GM13976 (cell line): ENCODE results near the gene H2BK1.
A peak's percentile ranks its signal among the peaks of the same experiment; 100 is the strongest.

Experiments
- DNase-seq: peaks from one replicate; pipeline ENCODE4 v3.0.0; 2012; ENCODE audit warnings: low spot score
- in situ Hi-C: fragments of 300-500 bp; cut with MboI; formaldehyde crosslinking; loops from one replicate; pipeline ENCODE4 v1.12.0; 2022; ENCODE audit warnings: low sequenced_read_pairs, mixed read lengths, inconsistent platforms; ENCODE audit not compliant: unreplicated experiment
- TF ChIP-seq, protein P1 (sequence below): IDR thresholded peaks from 2 replicates; pipeline ENCODE4 v1.5.1; 2012; ENCODE audit warnings: borderline replicate concordance, mild to moderate bottlenecking; ENCODE audit not compliant: insufficient read depth; ENCODE audit errors: extremely low read depth, missing control alignments, control extremely low read depth

H2BK1 gene

GRCh38 chr7:151245360-151246101 lies 35.2 kb upstream of the H2BK1 start:
- TF ChIP-seq, protein P1, sequence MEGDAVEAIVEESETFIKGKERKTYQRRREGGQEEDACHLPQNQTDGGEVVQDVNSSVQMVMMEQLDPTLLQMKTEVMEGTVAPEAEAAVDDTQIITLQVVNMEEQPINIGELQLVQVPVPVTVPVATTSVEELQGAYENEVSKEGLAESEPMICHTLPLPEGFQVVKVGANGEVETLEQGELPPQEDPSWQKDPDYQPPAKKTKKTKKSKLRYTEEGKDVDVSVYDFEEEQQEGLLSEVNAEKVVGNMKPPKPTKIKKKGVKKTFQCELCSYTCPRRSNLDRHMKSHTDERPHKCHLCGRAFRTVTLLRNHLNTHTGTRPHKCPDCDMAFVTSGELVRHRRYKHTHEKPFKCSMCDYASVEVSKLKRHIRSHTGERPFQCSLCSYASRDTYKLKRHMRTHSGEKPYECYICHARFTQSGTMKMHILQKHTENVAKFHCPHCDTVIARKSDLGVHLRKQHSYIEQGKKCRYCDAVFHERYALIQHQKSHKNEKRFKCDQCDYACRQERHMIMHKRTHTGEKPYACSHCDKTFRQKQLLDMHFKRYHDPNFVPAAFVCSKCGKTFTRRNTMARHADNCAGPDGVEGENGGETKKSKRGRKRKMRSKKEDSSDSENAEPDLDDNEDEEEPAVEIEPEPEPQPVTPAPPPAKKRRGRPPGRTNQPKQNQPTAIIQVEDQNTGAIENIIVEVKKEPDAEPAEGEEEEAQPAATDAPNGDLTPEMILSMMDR: peak; percentile 37
- peak; percentile 90 for DNase-seq
- in situ Hi-C loops: no loop called here

- in situ Hi-C loops: no loop called here
- peak; percentile 44 for DNase-seq
- TF ChIP-seq, protein P1: no peak
Measured at GRCh38 chr7:151244841-151245346, 34.6 kb upstream of the H2BK1 start.

DNA sequence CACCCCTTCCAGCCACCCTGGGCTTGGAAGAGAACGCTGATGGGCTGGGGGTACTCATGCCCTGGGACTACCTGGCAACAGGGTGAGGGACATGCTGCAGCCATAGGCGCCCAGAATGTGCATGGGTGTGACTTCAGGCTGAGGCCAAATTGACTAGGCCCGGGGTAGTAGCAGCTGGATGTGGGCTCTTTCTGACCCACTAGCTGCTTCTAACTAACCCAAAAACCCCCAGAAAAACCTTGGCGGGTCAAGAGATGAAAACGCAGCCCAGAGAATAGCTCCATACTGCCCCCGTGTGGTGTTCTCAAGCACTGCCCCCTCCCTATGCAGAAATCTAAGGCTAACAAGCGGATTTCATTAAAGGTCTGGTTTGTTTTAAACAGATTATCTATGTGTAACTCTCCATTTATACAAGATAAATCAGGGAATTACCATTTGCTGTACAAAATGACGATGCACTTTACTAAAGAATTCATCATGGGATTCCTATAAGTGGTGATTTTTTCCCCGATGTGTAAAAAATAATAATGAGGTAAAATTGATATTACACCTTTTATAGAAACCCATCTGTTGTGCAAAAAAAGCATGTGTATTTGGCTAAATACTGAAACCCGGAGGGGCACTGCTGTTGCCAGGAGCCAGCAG lies 34.0 kb upstream of the H2BK1 start:
- peak; percentile 88 for DNase-seq
- in situ Hi-C loops: no loop called here
- TF ChIP-seq, protein P1: peak; percentile 76

GRCh38 chr7:151243408-151244195 lies 33.3 kb upstream of the H2BK1 start:
- in situ Hi-C loops: no loop called here
- DNase-seq: no peak
- TF ChIP-seq, protein P1: no peak

DNA sequence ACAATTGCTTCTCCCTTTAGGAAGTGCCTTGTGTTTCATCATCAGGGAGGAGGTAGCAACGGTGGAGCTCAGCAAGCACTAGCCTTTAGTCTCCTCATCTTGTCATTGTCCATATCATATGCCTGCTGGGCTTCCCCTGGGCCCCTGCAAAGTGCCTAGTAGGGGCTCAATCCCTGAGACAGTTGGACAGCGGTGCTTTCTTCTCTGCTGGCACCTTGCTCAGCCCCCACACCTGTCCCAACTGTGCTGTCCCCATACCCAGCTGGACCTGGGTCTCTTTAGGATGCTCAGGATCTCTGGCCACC lies 32.7 kb upstream of the H2BK1 start:
- in situ Hi-C loops: no loop called here
- TF ChIP-seq, protein P1: no peak
- DNase-seq: no peak
